HCT116 (cell line): ENCODE data around the gene ROR2.

ENCODE experiments used
- CTCF ChIP-seq, 3 experiments: fragments of 200-600 bp in 1 of 3; sonication (generic) in 1 of 3; IDR thresholded peaks in 2 of 3; conservative IDR thresholded peaks in 1 of 3; 2 replicates each; pipeline ENCODE4 v1.5.1; 2012 to 2017; ENCODE audit warnings: low read depth in 2 of 3, low read length in 2 of 3, antibody characterized with exemption in 1 of 3, borderline replicate concordance in 1 of 3, control low read depth in 1 of 3, mild to moderate bottlenecking in 1 of 3, mixed read lengths in 1 of 3, mixed run types in 1 of 3, moderate library complexity in 1 of 3; ENCODE audit not compliant: insufficient read depth in 1 of 3
- FOSL1 ChIP-seq: IDR thresholded peaks from 2 replicates; pipeline ENCODE4 v1.6.1; 2012; ENCODE audit warnings: low read depth
- POLR2AphosphoS5 ChIP-seq: IDR thresholded peaks from 2 replicates; pipeline ENCODE4 v1.6.1; 2011; ENCODE audit warnings: mild to moderate bottlenecking, low read depth, low read length, moderate library complexity
- REST ChIP-seq: IDR thresholded peaks from 2 replicates; pipeline ENCODE4 v1.6.1; 2012; ENCODE audit warnings: low read depth

DNA sequence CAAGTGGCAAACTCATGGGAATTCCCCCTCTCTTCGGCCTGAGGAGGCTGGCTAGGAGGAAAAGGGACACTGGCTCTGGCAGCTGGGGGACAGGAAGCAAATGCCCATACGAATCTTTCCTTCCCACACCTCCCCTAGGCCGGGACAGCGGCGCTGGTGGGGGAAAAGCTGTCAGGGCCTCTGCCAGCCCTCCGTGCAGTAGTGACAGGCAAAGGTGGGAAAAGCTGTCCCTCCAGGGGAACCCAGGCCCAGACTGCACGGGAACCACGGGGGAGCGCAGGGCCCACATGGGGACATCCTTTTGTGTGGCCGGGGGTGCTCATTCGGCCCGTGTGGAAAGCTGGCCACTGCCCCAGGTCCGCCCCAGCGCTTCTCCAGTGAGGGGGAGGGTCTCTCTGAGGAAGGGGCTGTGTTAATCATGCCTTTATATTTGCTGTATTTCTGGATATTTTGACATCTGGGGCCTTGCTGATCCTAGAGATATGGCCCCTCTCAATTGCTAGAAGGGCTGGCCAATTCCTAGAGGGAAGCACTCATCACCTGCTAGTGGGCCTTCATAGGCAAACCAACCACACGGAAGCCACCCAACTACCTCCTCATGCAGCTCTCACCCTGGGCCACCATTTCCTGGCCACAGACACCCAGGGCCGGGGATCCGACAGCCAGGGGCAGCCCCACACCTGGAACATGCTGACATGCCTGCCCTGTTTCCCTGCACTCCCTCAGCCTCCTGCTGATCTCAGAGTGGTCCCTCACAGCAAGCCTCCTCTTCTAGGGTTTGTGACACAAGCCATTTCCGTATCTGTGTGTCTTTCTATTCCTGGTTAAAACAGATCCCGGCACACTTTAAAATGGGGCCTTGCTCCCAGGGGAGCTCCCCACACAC is 138.8 kb downstream of the ROR2 start:
- TF ChIP-seq CTCF (IDR thresholded peaks at IDR 0.05 in 2 of 3, conservative IDR thresholded peaks at IDR 0.05 in 1 of 3; ENCODE audit: borderline replicate concordance in 1 of 3, insufficient read depth in 1 of 3, low read depth in 2 of 3, low read length in 2 of 3) (no peak), REST (no peak), POLR2AphosphoS5 (no peak), FOSL1 (no peak)
